ENCODE data around the gene TBXAS1.

DNA sequence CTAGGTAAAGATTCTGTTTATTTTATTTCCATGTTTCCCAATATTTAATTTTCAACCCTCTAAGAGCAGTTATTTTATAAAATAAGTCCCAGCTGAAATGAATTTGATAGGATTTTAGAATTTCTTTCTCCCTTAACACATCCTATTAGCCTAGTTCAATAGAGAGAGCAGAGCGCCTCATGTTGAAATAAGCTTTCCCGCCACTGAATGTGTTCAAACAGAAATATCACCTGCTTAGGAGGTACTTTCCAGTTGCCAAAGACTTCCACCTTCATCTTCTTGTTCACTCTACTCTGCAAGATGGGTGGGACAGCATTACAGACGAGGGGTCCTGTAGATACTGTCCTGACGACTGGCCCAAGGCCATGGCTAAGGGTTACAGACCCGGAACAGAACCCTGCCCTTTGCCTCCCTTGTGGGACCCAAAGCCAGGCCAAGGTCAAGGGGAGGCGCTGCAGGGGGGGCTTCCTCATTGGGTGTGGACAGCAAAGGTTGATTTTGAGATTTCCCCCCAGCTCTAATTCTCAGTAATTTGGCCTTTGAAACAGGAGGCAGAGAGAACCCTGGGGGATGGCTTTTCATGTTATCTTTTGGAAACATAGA, 171.7 kb downstream of the TBXAS1 start:
- TF ChIP-seq, protein P1, sequence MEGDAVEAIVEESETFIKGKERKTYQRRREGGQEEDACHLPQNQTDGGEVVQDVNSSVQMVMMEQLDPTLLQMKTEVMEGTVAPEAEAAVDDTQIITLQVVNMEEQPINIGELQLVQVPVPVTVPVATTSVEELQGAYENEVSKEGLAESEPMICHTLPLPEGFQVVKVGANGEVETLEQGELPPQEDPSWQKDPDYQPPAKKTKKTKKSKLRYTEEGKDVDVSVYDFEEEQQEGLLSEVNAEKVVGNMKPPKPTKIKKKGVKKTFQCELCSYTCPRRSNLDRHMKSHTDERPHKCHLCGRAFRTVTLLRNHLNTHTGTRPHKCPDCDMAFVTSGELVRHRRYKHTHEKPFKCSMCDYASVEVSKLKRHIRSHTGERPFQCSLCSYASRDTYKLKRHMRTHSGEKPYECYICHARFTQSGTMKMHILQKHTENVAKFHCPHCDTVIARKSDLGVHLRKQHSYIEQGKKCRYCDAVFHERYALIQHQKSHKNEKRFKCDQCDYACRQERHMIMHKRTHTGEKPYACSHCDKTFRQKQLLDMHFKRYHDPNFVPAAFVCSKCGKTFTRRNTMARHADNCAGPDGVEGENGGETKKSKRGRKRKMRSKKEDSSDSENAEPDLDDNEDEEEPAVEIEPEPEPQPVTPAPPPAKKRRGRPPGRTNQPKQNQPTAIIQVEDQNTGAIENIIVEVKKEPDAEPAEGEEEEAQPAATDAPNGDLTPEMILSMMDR (IDR thresholded peaks at IDR 0.05), result no peak
- TF ChIP-seq ZFP36 (IDR thresholded peaks at IDR 0.05; ENCODE audit: borderline replicate concordance, partially characterized antibody) (no peak), EP300 (IDR thresholded peaks at IDR 0.05) (no peak), JUNB (IDR thresholded peaks at IDR 0.05) (no peak), KDM5A (IDR thresholded peaks at IDR 0.05) (no peak), POLR2A (IDR thresholded peaks at IDR 0.05; ENCODE audit: low read length) (no peak), NR3C1 (IDR thresholded peaks at IDR 0.05) (no peak), HOXB5 (CRISPR knock-in tag; IDR thresholded peaks at IDR 0.05) (no peak), RAD21 (conservative IDR thresholded peaks at IDR 0.05 in 1 of 2, IDR thresholded peaks at IDR 0.05 in 1 of 2) (no peak)
